HG03558 (cell line): Measurements from ENCODE around the gene MRPL58.
"Not testable (repeated sequence)": the region's sequence is repeated elsewhere in the genome, so short reads cannot be mapped to it uniquely, and the experiment has no call there.

Experiments
- ATAC-seq: cut with Tn5 transposase; IDR thresholded peaks from one replicate; pipeline ENCODE4 v1.9.1; 2021; ENCODE audit warnings: moderate number of reproducible peaks; ENCODE audit not compliant: unreplicated experiment; ENCODE audit errors: extremely low read depth

The MRPL58 gene

GRCh38 chr17:74986206-74986576, 26.3 kb upstream of the MRPL58 start:
- ATAC-seq: no peak

GRCh38 chr17:74987418-74987908, 25.0 kb upstream of the MRPL58 start, which contains the start of gene CDR2L:
Gene CDR2L (plus strand): TSS chr17:74987632. CDS start chr17:74988044, 412 bp downstream.
- peak; percentile 67 for ATAC-seq

DNA sequence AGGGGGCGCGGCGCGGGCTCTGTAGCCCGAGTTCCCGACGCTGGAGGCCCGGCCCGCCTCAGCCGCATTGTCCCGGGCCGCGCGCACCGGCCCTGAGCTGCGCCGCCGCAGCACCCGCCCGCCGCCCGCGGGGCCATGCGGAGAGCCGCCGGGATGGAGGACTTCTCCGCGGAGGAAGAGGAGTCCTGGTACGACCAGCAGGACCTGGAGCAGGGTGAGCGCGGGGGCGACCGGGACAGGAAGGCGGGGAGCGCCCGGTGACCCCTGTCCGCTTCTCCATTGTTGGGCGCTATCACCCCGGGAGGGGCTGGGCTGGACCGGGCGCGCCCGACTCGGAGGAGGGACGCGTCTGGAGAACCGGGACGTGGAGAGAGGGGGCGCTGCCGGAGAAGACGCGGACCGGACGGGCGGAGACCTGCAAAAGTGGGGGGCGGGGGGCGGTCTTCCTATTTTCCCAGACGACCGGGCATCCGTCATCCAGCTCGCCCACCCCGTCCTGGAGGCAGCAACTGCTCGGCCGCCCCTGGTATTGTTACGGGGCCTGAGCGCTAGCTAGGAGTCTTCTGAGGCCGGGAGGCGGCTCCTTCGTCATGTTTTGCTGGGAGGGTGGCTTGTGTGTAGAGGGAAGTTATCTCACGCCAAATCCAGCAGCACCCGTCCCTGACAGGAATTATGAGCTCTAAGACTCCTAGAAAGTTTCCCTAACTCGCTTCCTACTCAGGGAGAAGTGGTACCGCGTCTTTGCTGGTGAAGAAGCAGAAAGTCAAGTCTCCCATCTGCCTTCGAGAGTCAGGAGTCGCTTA, 24.4 kb upstream of the MRPL58 start:
- no peak for ATAC-seq

DNA sequence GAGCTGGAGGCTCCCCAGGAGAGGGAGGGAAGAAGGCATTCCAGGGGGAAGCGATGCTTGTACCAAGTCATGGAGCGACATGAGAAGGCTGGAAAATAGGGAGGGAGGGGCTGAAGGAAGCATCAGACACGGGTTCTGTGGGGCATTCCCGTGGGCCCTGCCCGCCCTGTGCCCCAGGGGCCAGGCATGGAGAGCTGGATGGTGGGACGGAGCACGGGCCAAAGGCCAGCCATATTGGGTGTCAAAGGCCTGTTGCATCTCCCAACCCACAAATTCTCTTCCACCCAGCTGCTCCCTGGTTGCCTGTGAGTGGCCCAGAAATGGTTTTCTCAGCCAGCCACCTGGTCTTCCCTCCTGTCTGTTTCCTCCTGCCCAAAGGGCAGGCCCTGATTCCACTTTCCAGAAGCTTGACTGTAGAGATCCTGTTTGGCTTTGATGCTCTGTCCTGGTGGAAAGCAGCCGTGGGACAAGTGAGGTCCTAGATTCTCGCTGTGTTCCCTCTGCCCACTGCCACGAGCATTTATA, 21.8 kb upstream of the MRPL58 start:
- ATAC-seq: no peak

DNA sequence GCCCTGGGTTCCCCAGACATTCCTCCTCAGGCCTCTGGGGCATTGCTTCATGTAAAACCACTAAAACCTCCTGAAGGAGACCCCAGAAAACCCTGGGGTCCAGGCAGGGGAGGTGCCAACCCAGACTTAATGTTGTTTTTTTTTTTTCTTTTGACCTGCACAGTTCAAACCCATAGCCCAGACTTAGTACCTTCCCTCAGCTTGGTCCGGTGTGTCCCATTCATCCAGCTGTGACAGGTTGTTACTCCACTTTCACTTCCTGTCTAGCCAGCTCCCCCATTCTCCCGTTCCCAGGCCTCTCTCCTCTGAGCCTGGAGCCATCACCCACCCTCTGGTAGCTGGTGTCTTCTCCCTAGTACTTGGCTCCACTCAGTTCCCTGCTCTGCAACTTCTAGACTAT, 20.2 kb upstream of the MRPL58 start:
- ATAC-seq: no peak

GRCh38 chr17:74994440-74994839, 18.0 kb upstream of the MRPL58 start:
- no peak for ATAC-seq

DNA sequence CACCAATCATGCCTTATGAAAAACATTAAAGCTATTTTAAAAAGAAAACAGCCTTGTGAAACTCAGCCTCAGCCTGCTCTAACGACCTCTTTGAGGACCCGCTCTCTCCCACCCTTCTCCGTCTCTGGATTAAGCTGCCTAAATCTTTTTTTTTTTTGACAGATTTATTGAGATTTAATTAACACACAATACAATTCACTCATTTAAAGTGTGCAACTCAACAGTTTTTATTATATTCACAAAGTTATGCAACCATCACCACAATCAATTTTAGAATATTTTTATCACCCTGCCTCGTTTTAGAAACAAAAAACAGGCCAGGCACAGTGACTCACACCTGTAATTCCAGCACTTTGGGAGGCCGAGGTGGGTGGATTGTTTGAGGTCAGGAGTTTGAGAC, 16.6 kb upstream of the MRPL58 start:
- ATAC-seq: no peak

DNA sequence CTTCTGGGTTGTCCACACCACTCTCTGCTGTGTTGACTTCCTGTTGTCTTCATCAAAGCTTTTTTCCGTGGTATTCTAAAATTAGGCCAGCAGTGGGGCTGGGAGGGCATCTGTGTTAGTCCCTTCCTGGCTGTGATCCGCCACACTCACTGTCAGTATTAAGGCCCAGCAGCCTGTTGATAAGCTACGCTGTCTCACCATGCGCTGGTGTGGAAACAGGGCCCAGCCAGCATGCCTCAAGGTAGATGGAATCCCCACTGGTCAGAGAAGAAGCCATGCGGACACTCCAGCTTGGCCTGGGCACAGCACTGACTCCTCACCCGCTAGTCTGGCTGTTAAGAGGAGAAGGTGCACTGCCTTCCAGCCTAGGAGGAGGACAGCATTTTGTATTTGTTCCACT, 13.7 kb upstream of the MRPL58 start:
- ATAC-seq: no peak

DNA sequence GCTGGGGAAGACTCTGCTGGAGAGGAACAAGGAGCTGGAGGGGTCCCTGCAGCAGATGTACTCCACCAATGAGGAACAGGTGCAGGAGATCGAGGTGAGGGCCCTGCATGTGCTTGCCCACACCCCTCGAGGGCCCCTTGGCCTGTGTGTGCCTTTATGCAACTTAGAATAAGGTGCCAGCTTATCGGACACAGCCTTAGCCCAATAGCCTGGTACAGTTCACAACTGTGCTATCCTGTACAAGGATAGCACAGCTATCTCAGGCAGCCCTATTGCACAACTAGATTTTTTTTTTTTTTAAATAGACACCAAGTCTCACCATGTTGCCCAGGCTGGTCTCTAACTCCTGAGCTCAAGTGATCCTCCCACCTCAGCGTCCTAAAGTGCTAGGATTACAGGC, 12.9 kb upstream of the MRPL58 start:
- ATAC-seq: no peak

DNA sequence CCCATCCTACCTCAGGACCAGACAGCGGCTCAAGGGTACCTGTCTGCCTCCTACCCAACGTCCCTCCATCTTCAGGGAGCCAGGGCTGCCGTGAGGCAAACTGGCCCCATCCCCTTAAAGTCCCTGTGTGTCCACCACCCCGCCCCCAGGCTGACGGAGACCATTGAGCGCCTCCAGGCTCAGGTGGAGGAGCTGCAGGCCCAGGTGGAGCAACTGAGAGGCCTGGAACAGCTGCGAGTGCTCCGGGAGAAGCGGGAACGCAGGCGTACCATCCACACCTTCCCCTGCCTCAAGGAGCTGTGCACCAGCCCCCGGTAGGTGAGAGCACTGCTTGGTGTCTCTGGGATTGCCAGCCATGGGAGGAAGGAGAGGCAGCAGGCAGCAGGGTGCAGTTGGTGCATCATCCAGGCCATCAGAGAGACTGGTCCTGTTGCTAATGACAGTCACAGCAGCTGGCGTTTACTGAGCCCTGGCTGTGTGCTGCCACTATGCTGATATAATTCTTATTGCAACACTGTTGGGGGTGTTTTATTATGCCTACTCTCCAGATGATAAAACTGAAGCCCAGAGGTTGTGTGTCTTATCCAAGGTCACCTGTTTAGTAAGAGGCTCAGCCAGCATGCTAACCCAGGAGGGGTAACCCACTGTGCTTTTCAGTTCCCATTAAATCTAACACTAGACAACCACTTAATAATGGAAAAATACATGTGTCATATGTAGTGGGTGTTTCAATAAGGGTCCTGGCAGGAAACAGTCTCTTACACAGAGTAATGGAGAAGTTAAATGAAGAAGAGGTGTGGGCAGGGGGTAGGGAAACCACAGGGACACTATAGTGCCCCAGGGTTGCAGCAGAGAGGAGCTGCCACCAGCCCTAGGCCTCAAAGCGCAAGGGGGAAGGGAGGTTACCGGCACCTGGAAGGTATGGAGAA, 10.3 kb upstream of the MRPL58 start:
- ATAC-seq: no peak

DNA sequence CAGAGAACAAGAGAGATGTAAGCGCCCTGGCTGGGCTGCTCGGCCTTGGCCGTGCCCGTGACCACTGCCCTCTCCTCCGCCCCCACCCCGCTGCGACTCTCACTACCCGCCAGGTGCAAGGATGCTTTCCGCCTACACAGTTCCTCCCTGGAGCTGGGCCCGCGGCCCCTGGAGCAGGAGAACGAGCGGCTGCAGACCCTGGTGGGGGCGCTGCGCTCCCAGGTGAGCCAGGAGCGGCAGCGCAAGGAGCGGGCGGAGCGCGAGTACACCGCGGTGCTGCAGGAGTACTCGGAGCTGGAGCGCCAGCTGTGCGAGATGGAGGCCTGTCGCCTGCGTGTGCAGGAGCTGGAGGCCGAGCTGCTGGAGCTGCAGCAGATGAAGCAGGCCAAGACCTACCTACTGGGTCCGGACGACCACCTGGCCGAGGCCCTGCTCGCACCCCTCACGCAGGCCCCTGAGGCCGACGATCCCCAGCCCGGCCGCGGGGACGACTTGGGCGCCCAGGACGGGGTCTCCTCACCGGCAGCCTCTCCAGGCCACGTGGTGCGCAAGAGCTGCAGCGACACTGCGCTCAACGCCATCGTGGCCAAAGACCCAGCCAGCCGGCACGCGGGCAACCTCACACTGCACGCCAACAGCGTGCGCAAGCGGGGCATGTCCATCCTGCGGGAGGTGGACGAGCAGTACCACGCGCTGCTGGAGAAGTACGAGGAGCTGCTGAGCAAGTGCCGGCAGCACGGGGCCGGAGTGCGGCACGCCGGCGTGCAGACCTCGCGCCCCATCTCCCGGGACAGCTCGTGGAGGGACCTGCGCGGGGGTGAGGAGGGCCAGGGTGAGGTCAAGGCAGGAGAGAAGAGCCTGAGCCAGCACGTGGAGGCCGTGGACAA, 9.2 kb upstream of the MRPL58 start:
- ATAC-seq: no peak

DNA sequence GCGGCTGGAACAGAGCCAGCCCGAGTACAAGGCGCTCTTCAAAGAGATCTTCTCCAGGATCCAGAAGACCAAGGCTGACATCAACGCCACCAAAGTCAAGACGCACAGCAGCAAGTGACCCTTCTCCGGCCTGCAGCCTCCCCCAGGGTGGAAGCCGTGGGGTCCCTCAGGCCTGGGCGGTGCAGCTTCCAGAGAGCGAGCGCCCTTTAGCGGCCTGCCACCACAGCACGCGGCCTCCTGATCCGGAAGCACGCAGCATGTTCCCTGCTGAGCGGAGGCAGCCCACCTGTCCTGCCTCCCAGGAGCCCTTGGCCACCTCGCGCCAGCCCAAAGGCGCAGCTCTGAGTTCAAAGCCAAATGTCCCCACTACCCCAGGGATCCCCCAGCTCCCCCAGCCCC, 8.5 kb upstream of the MRPL58 start:
- no peak for ATAC-seq

- no peak for ATAC-seq
These were observed 8.1 kb upstream of the MRPL58 start for GRCh38 chr17:75004371-75004770.

DNA sequence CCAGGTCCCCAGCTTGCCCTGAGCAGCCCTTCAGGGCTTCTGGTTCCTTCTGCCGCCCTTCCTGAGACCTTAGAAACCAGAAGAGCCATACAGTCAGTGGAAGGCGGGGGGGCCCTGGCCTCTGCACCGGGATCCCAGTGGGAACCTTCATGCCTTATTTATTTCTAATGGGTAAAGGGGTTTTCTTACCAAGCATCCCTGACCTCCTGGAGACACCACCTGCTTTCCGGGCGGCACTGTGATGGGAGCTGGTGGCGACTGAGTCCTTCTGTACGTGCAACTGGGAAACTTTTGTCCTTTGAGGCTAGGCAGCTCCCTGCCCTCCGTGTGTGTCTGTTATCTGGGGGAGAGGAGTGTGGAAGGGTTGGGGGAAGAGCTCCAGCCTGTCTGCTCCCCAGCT, 7.2 kb upstream of the MRPL58 start:
- ATAC-seq: no peak

- not testable (repeated sequence) for ATAC-seq
These were observed 6.4 kb upstream of the MRPL58 start for GRCh38 chr17:75006084-75006483.

DNA sequence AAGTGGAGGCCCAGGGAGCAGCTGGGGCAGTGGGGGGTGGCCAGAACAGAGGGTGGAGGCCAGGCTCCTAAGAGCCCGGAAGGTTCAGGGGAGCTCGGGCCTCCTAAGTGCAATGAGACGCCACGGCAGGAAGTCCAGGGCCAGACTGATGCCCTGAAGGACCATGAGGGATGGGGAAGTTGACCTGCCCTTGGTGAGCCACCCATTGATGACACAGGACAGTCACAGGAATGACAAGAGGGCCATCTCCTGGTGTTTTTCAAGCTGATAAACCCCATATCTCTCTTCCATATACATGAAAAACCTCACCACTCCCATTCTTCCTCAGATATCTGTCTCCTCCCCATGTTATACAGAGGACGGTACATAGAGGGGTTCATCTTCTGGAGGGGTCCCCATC, 5.8 kb upstream of the MRPL58 start:
- ATAC-seq: no peak

DNA sequence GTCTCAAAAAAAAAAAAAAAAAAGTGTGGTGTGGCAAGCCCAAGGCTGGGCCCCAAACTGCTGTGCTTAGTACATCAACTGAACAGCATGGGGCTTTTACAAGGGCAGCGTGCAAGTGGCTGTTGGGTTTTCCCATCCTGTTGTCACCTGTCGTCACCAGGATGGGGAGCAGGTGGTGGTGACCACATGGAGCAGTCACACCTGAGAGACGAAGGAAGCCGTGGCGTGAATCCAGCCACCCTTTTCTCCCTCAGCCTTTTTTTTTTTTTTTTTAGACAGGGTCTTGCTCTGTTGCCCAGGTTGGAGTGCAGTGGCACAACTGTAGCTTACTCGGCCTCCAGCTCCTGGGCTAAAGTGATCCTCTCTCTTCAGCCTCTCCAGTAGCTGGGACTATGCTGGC, 4.1 kb upstream of the MRPL58 start:
- ATAC-seq: no peak

- no peak for ATAC-seq
These were observed 3.2 kb upstream of the MRPL58 start for GRCh38 chr17:75009139-75009724.

GRCh38 chr17:75010683-75011400, 1.6 kb upstream of the MRPL58 start:
- ATAC-seq: no peak
